Mesendoderm (in vitro differentiated cells): ENCODE measurements around the gene HPSE. TPM values are rescaled to one million over a fixed set of nuclear protein-coding genes. Genes with fewer than 3 reads are reported as not detected.

Source experiments
- DNase-seq: peaks from one replicate; pipeline ENCODE4 v3.0.0; 2013
- H2AK5ac ChIP-seq: 2 replicates; pipeline ENCODE4 v1.6.1; 2013; ENCODE audit warnings: low read length, inconsistent platforms
- H2BK120ac ChIP-seq: 2 replicates; pipeline ENCODE4 v1.6.1; 2013; ENCODE audit warnings: low read depth, mild to moderate bottlenecking, low read length, moderate library complexity, mixed read lengths
- H2BK15ac ChIP-seq: replicated peaks from 2 replicates; pipeline ENCODE4 v1.6.1; 2013; ENCODE audit warnings: low read depth, mild to moderate bottlenecking, moderate library complexity
- H2BK5ac ChIP-seq: 2 replicates; pipeline ENCODE4 v1.6.1; 2013; ENCODE audit warnings: low read length, inconsistent platforms
- H3K18ac ChIP-seq: 2 replicates; pipeline ENCODE4 v1.6.1; 2013; ENCODE audit warnings: mild to moderate bottlenecking, low read length, mixed read lengths
- H3K23ac ChIP-seq: one replicate; pipeline ENCODE4 v1.6.1; 2013; ENCODE audit warnings: low read length
- H3K27ac ChIP-seq: 2 replicates; pipeline ENCODE4 v1.5.1; 2013; ENCODE audit warnings: low read depth, mild to moderate bottlenecking, inconsistent platforms, low read length, moderate library complexity
- H3K27me3 ChIP-seq: 2 replicates; pipeline ENCODE4 v1.6.1; 2013; ENCODE audit warnings: low read length, control low read depth, mild to moderate bottlenecking, inconsistent platforms; ENCODE audit not compliant: insufficient read depth, poor library complexity
- H3K36me3 ChIP-seq: 2 replicates; pipeline ENCODE4 v1.6.1; 2013; ENCODE audit warnings: low read length, inconsistent platforms; ENCODE audit not compliant: control insufficient read depth, insufficient read depth
- H3K4ac ChIP-seq: one replicate; pipeline ENCODE4 v1.6.1; 2013; ENCODE audit warnings: low read depth, mild to moderate bottlenecking, low read length, moderate library complexity
- H3K4me1 ChIP-seq: 2 replicates; pipeline ENCODE4 v1.6.1; 2013; ENCODE audit warnings: low read depth, low read length, inconsistent platforms; ENCODE audit not compliant: control insufficient read depth
- H3K4me2 ChIP-seq: 2 replicates; pipeline ENCODE4 v1.6.1; 2013; ENCODE audit warnings: low read length
- H3K4me3 ChIP-seq: 2 replicates; pipeline ENCODE4 v1.5.1; 2013; ENCODE audit warnings: mild to moderate bottlenecking, low read length
- H3K56ac ChIP-seq: one replicate; pipeline ENCODE4 v1.6.1; 2013; ENCODE audit warnings: low read length
- H3K79me1 ChIP-seq: 2 replicates; pipeline ENCODE4 v1.6.1; 2013; ENCODE audit warnings: low read length, inconsistent platforms
- H3K79me2 ChIP-seq: 2 replicates; pipeline ENCODE4 v1.6.1; 2013; ENCODE audit warnings: mild to moderate bottlenecking, low read length; ENCODE audit not compliant: control insufficient read depth, insufficient read depth
- H3K9ac ChIP-seq: 2 replicates; pipeline ENCODE4 v1.6.1; 2013; ENCODE audit warnings: low read length, inconsistent platforms
- H4K5ac ChIP-seq: one replicate; pipeline ENCODE4 v1.6.1; 2013; ENCODE audit warnings: low read length
- H4K8ac ChIP-seq: one replicate; pipeline ENCODE4 v1.6.1; 2013; ENCODE audit warnings: low read depth, mild to moderate bottlenecking, control low read depth, low read length, moderate library complexity
- WGBS: extraction: QIAGEN DNeasy Blood & Tissue Kit; methylation state at CpG from one replicate; pipeline ENCODE4 v1.1.7; 2013; ENCODE audit warnings: low lambda C conversion rate, missing lambda C conversion rate; ENCODE audit not compliant: insufficient coverage; ENCODE audit errors: extremely low coverage; 5-methylcytosine and 5-hydroxymethylcytosine counted together
- small RNA-seq: library from polyadenylated mRNA; stranded (forward); fragments of <200 nt; extraction: miRNeasy Mini kit (QIAGEN cat#:217004); gene quantifications from one replicate; pipeline ENCODE3, GENCODE V24; 2013; ENCODE audit not compliant: insufficient read depth

The HPSE gene

DNA sequence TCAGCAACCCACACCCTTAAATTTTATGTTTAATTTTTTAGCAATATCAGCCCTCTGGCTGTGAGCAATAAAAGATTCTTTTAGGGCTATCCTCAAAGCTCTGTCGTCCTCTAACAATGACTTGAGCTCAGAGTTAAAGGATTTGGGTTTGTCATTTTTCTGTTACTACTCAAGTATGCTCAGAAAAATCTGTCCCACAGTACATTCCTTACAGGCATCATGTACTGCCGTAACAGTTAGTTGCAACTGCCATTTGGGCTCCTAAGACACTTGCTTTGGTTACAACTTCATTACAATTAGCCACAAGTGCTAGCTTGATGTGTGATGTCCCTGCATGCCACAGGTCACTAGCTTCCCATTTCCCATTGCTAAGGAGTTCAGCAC is 83.2 kb downstream of the HPSE start:
- no peaks in the 10 kb centered on the region for H3K36me3 ChIP-seq
- no peaks in the 10 kb centered on the region for H3K79me2 ChIP-seq
- peak overlapping the region; percentile 8 for H4K5ac ChIP-seq
- no peak overlapping the region for H3K18ac ChIP-seq
- H3K4me2 ChIP-seq, result no peak overlapping the region
- H2BK15ac ChIP-seq, result no peak overlapping the region
- no peak overlapping the region for H3K27ac ChIP-seq
- H3K4me3 ChIP-seq, result no peak overlapping the region
- no peak overlapping the region for H3K23ac ChIP-seq
- peak overlapping the region; percentile 11 for H2BK5ac ChIP-seq
- DNase-seq, result no peak
- no peak overlapping the region for H3K4ac ChIP-seq
- H3K27me3 ChIP-seq, result no peaks in the 10 kb centered on the region
- H3K79me1 ChIP-seq, result no peaks in the 10 kb centered on the region
- peak overlapping the region; percentile 7 for H2AK5ac ChIP-seq
- WGBS, result no CpG with 5 or more reads among the region's 2 CpGs
- H3K56ac ChIP-seq, result no peak overlapping the region
- H3K9ac ChIP-seq, result no peak overlapping the region
- H3K4me1 ChIP-seq, result peaks cover 4% of the 10 kb centered on the region
- H4K8ac ChIP-seq, result no peak overlapping the region
- H2BK120ac ChIP-seq, result no peak overlapping the region

DNA sequence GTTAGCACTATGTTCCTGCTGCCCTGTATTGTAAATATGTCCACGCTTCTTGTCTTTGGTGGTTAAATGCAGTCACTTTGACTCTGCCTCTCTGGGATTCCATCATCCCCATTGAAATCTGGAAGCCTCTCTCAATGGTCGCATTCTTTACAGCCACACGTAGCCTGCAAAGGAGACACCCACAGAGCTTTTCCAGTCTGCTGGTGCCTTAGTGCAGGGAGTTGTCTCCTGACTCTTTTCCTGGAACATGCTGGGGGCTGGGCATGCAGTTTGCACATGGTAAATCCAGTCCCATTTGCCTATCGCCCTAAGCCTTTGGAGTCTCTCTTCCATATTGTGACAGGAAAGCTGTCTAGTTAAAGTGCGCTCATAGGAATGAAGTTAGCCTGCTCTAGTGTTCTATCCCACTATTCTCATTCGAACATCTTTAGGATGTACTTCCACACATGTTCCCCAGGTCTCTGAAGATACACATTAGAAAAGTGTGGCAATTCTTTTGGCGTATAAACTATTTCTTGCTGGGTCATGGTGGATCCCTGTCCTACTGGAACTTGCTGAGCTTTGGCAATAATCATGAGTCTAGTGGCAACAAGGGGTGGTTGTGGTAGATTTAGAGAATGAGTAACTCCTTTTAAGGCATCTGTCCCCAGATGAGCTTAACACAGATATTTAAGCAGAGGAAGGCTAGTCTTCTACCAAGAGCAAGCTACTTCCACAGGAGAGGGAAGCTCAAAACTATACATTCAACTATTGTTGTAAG is 83.8 kb downstream of the HPSE start:
- no peaks in the 10 kb centered on the region for H3K79me1 ChIP-seq
- peaks cover 4% of the 10 kb centered on the region for H3K4me1 ChIP-seq
- no peak overlapping the region for H2AK5ac ChIP-seq
- no peak overlapping the region for H3K27ac ChIP-seq
- H3K4ac ChIP-seq, result no peak overlapping the region
- no peak overlapping the region for H2BK15ac ChIP-seq
- no peaks in the 10 kb centered on the region for H3K36me3 ChIP-seq
- no peaks in the 10 kb centered on the region for H3K79me2 ChIP-seq
- H2BK5ac ChIP-seq, result no peak overlapping the region
- H3K56ac ChIP-seq, result no peak overlapping the region
- no CpG with 5 or more reads among the region's 7 CpGs for WGBS
- H3K4me3 ChIP-seq, result no peak overlapping the region
- no peak overlapping the region for H3K23ac ChIP-seq
- H4K5ac ChIP-seq, result no peak overlapping the region
- peak; percentile 61 for DNase-seq
- H2BK120ac ChIP-seq, result no peak overlapping the region
- H3K9ac ChIP-seq, result no peak overlapping the region
- no peaks in the 10 kb centered on the region for H3K27me3 ChIP-seq
- no peak overlapping the region for H3K4me2 ChIP-seq
- no peak overlapping the region for H4K8ac ChIP-seq
- no peak overlapping the region for H3K18ac ChIP-seq

DNA sequence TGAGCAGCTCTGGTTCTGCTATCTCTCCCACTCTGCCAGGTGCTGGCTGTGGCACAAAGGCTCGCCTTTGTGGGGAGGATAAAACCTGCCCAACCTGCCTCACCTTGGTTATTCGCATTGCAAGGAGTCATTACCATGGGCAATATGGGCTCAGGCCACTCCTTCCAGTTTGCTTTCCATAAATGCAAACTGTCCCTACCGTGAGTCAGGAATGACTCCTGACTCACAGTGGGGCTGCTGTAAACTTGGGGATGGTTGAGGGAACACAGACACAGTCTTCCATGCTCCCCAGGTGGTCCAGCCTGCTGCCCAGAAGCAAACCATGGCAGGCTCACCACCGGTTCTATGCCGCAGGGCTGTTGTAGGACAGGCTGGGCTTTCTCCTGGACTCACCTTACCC is 86.2 kb downstream of the HPSE start:
- no peak overlapping the region for H3K23ac ChIP-seq
- H3K27ac ChIP-seq, result no peak overlapping the region
- no peaks in the 10 kb centered on the region for H3K79me1 ChIP-seq
- no peak overlapping the region for H2BK5ac ChIP-seq
- H3K27me3 ChIP-seq, result no peaks in the 10 kb centered on the region
- no peak overlapping the region for H3K4ac ChIP-seq
- no peak overlapping the region for H2BK15ac ChIP-seq
- H2AK5ac ChIP-seq, result no peak overlapping the region
- no peaks in the 10 kb centered on the region for H3K79me2 ChIP-seq
- no peak overlapping the region for H3K4me3 ChIP-seq
- peaks cover 4% of the 10 kb centered on the region for H3K4me1 ChIP-seq
- no CpG with 5 or more reads among the region's 5 CpGs for WGBS
- H4K8ac ChIP-seq, result no peak overlapping the region
- no peak overlapping the region for H3K4me2 ChIP-seq
- no peak overlapping the region for H4K5ac ChIP-seq
- DNase-seq, result peak; percentile 48
- H2BK120ac ChIP-seq, result no peak overlapping the region
- peak overlapping the region; percentile 42 for H3K56ac ChIP-seq
- H3K9ac ChIP-seq, result no peak overlapping the region
- H3K18ac ChIP-seq, result no peak overlapping the region
- no peaks in the 10 kb centered on the region for H3K36me3 ChIP-seq

DNA sequence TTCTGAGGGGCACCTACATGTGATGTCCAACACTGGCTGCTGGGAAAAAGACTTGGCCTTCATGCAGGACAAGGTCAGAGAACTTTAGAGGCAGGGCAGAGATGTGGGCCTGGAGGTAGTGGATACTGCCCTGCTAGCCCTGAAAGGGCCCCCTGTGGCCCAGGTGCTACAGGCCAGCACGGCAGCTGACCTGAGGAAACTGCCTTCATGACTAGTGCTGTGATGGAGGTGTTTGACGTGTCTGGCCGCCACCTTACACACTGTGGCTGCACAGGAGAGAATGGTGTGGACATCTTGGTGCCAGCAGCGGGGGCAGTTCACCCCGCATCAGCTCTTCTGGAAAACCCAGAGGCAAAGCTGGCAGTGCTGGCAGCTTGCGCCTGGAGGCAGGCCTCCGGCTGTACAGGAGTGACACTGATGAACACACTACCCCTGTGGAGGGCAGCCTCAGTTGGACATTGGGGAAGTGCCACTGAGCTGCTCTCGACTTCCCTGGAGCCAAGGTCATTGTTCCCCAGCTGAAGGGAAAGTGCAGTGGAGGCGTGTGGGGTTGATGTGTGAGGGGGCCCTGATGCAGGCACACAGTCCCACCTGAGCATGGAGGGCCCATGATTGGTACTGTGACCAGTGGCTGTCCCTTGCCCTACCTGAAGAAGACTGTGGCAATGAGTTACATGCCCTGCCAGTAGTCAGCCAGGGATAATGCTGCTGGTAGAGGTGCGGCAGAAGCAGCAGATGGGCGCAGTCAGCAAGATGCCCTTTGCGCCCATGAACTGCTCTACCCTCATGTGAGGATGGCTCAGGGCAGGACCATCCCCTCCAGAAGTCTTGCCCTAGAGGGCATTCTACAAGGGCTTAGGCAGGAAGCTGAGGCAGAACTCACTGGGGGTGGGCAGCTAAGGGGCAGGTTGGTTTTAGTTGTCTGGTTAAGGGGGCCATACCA is 87.0 kb downstream of the HPSE start:
- Histone ChIP-seq H3K4me1 (peaks cover 4% of the 10 kb centered on the region), H3K56ac (peak overlapping the region; percentile 42), H2BK120ac (no peak overlapping the region), H3K27ac (no peak overlapping the region), H2AK5ac (no peak overlapping the region), H4K5ac (no peak overlapping the region), H3K4me2 (no peak overlapping the region), H3K27me3 (no peaks in the 10 kb centered on the region), H4K8ac (no peak overlapping the region), H2BK15ac (no peak overlapping the region), H3K23ac (no peak overlapping the region), H3K18ac (no peak overlapping the region), H3K9ac (no peak overlapping the region), H3K36me3 (no peaks in the 10 kb centered on the region), H3K4ac (no peak overlapping the region), H3K79me2 (no peaks in the 10 kb centered on the region), H2BK5ac (peak overlapping the region; percentile 41), H3K79me1 (no peaks in the 10 kb centered on the region), H3K4me3 (no peak overlapping the region)
- DNase-seq, result no peak
- no CpG with 5 or more reads among the region's 12 CpGs for WGBS

Small RNA genes lying within 50 kb of the gene (small RNA-seq; reads per million reads assigned to genes)
- gene AC114781.5, result not detected
